HG02970 (cell line): ENCODE data around the gene FOXL1.
"Not testable (repeated sequence)": the region's sequence is repeated elsewhere in the genome, so short reads cannot be mapped to it uniquely, and the experiment has no call there.

Experiments
- ATAC-seq: cut with Tn5 transposase; IDR thresholded peaks from one replicate; pipeline ENCODE4 v1.9.1; 2021; ENCODE audit warnings: mild to moderate bottlenecking, moderate library complexity, moderate number of reproducible peaks; ENCODE audit not compliant: unreplicated experiment, low FRiP score

FOXL1 gene

GRCh38 chr16:86579268-86580062 lies 1.1 kb downstream of the FOXL1 start:
- no peak for ATAC-seq

DNA sequence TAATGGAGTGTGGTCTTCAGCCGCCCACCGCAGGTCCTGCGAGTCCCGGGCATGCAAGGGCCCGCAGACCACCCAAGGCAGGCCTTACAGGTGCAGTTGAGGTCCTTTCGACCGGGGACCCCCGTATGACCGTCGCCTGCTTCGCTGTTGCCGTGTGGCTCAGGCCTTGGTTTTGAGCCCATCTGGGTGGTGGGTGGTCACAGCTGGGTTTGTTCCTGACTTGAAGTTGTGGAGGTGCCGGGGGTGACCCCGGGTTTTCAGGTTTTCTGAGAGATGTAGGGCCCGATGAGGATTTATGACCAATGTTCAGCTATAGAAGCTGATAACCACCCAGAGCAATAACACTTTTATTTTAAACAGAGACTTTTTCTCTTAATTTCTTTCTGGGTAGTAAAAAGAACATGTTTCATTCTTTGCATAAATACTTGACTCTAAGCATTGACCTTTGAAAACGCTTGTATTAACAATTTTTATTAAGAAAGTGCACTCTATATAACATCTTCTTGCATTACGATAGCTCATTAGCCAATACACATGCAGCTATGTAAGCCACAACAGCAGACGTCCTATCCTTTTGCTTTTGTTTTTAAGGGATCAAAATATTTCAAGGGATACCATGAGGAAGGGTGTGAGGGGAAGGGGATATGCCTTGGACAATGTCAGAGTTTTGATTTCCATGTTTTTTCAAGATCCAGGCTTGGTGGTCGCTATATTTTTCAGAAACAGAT lies 1.9 kb downstream of the FOXL1 start:
- ATAC-seq: no peak

DNA sequence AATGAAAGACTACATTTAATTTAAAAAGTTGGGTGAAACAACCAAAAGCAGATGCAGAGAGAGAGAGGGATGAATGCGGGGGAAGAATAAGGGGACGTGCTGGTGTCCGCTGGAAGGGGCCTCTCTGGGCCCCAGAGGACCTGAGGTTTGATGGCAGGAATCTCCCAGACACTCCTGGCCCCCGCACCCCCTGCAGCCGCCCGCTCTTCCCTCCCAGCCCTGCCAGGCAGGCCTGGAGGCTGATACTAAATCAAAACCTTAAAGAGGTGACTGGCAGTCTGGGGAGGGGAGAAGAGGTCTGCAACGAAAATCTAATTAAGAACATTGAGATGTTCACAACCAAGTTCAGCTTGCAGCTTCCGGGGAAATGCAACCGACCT lies 2.4 kb downstream of the FOXL1 start:
- ATAC-seq: no peak

DNA sequence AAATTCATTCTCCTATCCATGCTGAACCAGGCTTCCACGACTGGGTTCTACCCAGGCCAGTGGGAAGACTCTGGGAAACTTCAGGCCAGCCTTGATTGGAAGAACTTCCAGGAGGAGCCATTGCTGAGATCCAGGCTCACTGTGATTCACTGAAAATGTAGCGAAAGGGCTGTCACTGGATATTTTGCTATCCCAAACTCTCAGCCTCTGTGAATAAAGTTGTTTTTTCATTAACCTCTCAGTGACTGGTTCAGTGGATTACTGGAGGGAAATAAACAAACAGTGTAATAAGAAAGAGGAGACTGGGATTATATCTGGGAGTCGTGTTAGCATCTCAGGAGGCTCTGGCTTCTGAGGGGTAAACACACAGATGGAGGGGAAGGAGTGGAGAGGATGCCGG lies 3.1 kb downstream of the FOXL1 start:
- no peak for ATAC-seq

DNA sequence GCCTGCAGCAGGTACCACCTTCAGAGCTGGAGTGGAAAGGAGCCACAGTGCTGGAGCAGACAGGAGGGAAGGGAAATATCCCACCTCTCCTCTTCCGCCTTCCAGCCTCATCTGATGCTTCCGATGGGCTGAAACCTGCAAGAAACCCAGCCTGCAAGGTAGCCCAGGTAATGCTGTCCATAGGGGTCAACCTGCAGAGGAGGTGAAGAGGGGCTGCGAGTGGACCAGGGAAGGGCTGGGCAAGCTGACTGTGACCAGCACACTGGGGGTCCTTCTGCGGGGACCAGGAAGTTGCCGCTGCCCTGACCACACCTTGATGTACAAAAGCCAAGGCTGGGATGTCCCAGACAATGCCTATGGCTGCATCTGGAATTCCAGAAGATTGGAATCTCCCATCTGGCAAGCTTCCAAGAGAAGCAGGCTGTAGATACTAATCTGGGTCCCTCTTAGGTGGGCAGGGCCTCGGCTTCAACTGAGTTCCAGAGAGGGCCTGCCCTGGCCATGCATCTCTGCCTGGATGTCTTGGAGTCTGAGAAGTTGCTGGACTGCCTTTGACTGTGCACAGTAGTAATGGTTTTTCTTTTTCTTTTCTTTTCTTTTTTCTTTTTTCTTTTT lies 5.8 kb downstream of the FOXL1 start:
- ATAC-seq: no peak

DNA sequence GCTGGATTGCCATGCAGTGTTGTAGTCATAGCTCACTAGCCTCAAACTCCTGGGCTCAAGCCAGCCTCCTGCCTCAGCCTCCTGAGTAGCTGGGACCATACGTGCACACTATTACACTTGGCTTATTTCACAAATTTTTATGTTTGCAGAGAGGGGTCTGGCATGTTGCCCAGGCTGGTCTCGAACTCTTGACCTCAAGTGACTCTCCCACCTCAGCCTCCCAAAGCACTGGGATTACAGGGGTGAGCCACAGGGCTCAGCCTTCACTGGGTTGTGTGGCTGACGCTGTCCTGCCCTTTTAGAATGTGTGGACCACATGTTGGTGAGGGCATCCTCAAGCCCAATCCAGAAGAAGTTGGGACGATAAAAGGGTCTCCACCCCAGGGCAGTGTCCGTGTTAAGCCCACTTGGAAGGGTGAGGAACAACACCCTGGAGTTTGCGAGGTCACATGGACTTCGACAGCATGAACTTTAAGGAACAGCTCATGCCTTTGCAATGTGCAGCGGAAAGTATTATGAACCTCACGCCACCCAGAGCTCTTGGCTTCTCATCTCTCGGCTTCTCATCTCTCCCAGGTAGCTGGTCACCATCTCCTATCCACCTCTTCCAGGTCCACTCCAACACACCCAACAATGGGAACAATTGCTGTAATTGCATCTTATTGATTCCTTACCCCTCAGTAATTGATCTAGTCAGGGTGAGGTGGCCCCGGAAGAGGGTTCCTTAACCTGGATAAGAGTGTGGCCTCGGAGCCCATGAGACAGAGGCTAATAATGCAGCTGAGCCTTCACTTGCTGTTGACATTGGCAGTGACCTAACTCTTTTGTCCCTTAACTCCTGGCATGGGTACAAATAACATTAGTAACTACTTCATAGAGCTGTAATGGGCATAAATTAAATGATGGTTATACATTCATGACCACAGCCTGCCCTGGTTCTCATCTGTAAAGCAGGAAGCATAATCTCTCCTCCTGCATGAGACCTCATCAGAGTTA lies 6.7 kb downstream of the FOXL1 start:
- no peak for ATAC-seq

GRCh38 chr16:86585821-86586611 lies 7.7 kb downstream of the FOXL1 start:
- ATAC-seq: no peak

GRCh38 chr16:86587487-86587886 lies 9.1 kb downstream of the FOXL1 start:
- ATAC-seq: no peak

GRCh38 chr16:86587955-86588354 lies 9.6 kb downstream of the FOXL1 start:
- not testable (repeated sequence) for ATAC-seq

- no peak for ATAC-seq
Observed at GRCh38 chr16:86590501-86591144, 12.3 kb downstream of the FOXL1 start.

GRCh38 chr16:86591270-86591669 lies 12.9 kb downstream of the FOXL1 start:
- no peak for ATAC-seq

- no peak for ATAC-seq
Observed at GRCh38 chr16:86593913-86594620, 15.7 kb downstream of the FOXL1 start.

- ATAC-seq: no peak
Observed at GRCh38 chr16:86594721-86595120, 16.4 kb downstream of the FOXL1 start.

DNA sequence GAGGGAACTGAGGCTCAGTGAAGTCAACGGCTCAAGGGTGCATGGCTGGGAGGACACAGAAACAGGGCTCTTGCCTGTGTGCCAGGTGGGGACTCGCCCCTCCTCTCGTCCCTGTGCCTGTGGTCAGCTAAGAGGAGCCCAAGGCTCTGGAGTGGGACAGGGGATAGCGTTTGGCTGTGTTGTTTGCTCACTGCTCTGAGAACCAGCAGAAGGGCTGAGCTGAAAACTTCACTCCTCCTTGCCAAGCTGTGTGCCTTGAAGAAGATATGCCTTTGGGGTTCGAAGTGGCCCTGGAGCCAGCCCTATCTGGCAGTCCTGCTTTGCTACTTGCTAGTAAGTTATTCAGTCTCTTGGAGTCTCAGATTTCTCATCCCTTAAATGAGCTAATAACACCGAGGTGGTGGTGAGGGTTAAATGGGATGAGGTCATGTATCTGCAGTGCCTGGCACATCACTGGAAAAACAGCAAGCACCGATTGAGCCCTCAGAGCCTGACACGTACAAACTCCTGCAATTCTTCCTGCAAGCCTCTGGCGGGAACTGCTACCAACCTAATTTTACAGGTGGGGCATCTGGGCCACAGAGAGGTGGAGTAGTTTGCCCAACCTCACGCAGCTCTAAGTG lies 17.7 kb downstream of the FOXL1 start:
- no peak for ATAC-seq

- ATAC-seq: no peak
Observed at GRCh38 chr16:86597126-86597879, 19.0 kb downstream of the FOXL1 start.

DNA sequence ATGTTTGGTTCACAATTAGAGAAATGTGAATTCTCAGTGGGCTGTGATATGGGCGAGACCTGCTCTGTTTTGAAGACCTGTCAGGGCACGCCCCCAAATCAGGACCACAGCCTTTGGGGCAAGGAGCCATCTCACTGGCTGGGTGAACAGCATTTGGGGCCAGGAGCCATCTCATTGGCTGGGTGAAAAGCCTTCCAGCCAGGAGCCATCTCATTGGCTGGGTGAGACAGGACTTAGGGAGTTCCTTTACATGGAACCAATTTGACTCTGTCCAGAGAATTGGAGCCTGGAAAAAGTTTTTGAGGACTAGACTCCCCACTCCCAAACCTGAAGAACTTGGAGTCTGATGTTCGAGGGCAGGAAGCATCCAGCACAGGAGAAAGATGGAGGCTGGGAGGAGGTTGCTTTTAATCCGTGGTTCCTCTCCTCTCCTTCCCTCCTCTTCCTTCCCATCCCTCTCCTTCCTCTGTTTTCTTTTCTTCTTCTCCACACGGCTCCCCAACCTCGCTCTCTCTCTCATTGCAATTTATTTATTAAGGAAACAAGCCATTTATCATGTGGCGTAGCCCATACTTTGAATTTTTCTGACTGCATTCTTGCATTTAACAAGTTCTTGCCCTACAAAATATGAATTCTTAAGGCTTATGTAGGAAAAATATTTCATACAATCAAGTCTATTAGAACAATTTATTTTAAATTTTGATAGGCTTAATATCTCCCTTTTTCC lies 19.7 kb downstream of the FOXL1 start:
- ATAC-seq: no peak
